ENCODE measurements around the gene CDA. TPM values are rescaled to one million over a fixed set of nuclear protein-coding genes. Genes with fewer than 3 reads are reported as not detected.

Gene CDA
- total RNA-seq, 1 donor from 2014 or later, result 2.0 TPM

DNA sequence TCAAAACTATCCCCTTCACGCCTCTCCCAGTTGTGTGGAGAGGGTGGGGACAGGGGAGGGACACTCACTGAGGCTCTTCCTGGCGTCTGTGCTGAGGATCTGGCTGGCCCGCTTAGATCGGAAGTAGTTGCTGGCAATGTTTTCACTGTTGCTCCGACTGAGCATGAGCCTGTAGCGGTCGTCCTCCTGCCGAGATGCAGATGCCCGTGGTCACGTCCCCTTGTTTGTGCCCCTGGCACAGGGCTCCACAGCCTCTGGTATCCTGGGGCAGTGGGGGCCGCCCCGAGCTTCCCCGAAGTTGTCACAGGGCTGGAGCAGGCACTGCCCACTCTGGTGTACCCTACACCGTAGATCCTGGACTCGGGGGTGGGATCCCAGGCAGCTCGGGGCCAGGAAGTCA is 77.2 kb downstream of the CDA start:
- Histone ChIP-seq H3K4me1 (peaks cover 24% of the 10 kb centered on the region), H3K4me3 (peak overlapping the region; percentile 42), H3K9me3 (replicated peaks) (no peaks in the 10 kb centered on the region), H3K27ac (replicated peaks) (peak overlapping the region; percentile 86), H3K27me3 (ENCODE audit: low read depth) (no peaks in the 10 kb centered on the region), H3K36me3 (no peaks in the 10 kb centered on the region)
- intact Hi-C loops (cut with micrococcal nuclease), result no loop called here
- TF ChIP-seq, protein P1, sequence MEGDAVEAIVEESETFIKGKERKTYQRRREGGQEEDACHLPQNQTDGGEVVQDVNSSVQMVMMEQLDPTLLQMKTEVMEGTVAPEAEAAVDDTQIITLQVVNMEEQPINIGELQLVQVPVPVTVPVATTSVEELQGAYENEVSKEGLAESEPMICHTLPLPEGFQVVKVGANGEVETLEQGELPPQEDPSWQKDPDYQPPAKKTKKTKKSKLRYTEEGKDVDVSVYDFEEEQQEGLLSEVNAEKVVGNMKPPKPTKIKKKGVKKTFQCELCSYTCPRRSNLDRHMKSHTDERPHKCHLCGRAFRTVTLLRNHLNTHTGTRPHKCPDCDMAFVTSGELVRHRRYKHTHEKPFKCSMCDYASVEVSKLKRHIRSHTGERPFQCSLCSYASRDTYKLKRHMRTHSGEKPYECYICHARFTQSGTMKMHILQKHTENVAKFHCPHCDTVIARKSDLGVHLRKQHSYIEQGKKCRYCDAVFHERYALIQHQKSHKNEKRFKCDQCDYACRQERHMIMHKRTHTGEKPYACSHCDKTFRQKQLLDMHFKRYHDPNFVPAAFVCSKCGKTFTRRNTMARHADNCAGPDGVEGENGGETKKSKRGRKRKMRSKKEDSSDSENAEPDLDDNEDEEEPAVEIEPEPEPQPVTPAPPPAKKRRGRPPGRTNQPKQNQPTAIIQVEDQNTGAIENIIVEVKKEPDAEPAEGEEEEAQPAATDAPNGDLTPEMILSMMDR (IDR thresholded peaks at IDR 0.05; ENCODE audit: borderline replicate concordance), result no peak
- no peak for DNase-seq

DNA sequence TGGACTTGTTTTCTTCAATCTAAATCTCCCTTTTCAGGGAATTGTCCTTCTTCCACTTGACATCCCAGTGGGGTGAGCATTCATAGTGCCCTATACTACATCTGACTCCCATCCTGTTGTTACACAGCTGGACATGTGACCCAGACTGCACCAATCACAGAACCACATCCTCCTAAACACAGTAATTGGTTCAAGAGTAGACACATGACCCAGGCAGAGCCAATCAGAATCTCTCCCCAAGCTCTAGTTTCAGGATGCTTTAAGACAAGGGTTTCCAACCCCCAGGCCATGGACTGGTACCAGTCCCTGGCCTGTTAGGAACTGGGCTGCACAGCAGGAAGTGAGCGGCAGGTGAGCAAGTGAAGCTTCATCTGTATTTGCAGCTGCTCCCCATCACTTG is 77.9 kb downstream of the CDA start:
- peak overlapping the region; percentile 86 for H3K27ac ChIP-seq (replicated peaks)
- H3K9me3 ChIP-seq (replicated peaks), result no peaks in the 10 kb centered on the region
- no peak for DNase-seq

More for the DNA sequence above, 77.9 kb downstream of the CDA start:
- Histone ChIP-seq H3K4me1 (peaks cover 20% of the 10 kb centered on the region), H3K36me3 (no peaks in the 10 kb centered on the region), H3K4me3 (peak overlapping the region; percentile 42), H3K27me3 (ENCODE audit: low read depth) (no peaks in the 10 kb centered on the region)
- intact Hi-C loops (cut with micrococcal nuclease), result no loop called here
- TF ChIP-seq, protein P1 (IDR thresholded peaks at IDR 0.05; ENCODE audit: borderline replicate concordance), result no peak

Other genes starting within 250 kb of the CDA start
- 7.9 TPM for gene CAMK2N1, start 102.9 kb upstream of the CDA start, total RNA-seq
- gene MUL1, start 80.9 kb upstream of the CDA start, total RNA-seq, result 45.0 TPM
- gene FAM43B, start 36.5 kb upstream of the CDA start, total RNA-seq, result 1.9 TPM
- 250 TPM for gene PINK1, start 44.4 kb downstream of the CDA start, total RNA-seq
- 120 TPM for gene DDOST, start 72.3 kb downstream of the CDA start, total RNA-seq
- gene KIF17, start 128.9 kb downstream of the CDA start, total RNA-seq, result 4.6 TPM
- not detected for gene SH2D5, start 143.6 kb downstream of the CDA start, total RNA-seq
- gene HP1BP3, start 198.2 kb downstream of the CDA start, total RNA-seq, result 118 TPM